Inferior parietal cortex (tissue), 1 donor: ENCODE data around the gene PDE7B.

Experiments used
- DNase-seq: peaks from one replicate; pipeline ENCODE4 v3.0.0-alpha.2; 2016; ENCODE audit errors: extremely low spot score

Gene PDE7B

DNA sequence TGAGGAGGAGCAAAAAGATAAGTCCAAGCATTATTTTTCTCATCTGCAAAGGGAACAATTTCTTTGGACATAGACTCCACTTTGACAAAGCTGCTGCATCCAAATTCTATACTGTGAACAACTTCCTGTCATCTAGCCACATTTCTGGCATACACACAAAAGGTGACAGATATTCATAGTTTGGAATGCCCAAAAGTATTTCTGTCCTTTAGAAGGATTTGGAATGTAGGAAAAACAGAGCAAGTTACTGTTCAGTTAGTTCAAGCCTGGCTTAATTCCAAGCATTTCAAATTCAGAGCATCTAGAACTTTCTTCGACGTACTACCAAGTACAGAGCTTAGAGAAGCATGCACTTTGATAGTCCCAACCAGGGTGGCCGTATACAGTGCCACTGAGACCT lies 134.0 kb downstream of the PDE7B start:
- DNase-seq: no peak

DNA sequence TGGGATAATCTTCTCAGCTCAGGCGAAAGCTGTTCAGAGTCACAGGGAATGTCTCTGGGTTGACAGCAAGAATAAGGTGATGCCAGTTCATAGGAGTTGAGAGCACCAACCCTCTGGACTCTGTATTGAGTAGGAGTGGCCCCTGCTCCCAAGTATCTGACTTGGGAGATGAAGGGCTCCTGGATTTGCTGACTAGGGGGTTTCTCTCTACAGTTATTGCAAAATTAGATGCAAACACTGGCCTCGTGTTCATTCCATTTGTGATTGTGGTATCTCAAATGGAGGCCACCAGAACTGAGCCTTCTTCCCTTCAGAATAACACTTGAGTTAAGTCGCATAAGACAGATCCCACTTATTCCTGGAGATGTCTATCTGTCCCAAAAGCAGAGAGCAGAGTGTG lies 135.7 kb downstream of the PDE7B start:
- no peak for DNase-seq

DNA sequence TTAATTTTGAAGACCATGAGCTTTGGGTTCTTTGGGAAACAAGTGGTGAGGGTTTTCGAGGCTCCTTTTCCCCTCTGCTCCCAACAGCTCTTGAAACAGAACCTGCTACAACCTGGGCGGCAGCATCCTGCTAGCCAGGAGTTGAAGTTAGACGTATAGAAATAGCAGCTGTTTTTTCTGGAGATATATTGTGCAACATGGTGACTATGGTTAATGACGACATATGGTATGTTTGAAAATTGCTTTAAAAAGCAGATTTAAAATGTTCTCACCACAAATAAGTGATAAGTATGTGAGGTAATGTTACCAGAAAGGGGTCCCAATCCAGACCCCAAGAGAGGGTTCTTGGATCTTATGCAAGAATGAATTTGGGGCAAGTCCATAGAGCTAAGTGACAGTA lies 138.9 kb downstream of the PDE7B start:
- no peak for DNase-seq

GRCh38 chr6:135990855-135991464 lies 139.5 kb downstream of the PDE7B start:
- no peak for DNase-seq

DNA sequence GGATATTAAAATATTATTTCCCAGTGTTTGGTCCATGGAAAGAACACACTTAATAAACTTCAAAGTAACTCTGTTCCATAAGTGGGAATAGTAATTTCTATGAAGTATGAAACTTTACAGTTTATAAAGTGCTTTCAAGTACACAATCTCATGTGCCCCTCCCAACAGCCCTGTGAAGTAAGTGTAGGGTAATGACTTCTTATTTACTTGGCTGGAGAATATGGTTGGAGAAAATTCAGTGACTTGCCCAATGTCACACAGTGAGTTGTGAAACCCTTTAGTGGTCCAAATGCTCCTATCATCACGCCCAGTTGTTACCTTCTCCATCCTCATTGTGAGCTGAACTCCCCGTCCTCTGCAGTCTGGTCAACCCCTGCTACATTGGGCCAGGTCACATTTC lies 141.2 kb downstream of the PDE7B start:
- no peak for DNase-seq

- no peak for DNase-seq
Observed at GRCh38 chr6:135993361-135993760, 141.9 kb downstream of the PDE7B start.

DNA sequence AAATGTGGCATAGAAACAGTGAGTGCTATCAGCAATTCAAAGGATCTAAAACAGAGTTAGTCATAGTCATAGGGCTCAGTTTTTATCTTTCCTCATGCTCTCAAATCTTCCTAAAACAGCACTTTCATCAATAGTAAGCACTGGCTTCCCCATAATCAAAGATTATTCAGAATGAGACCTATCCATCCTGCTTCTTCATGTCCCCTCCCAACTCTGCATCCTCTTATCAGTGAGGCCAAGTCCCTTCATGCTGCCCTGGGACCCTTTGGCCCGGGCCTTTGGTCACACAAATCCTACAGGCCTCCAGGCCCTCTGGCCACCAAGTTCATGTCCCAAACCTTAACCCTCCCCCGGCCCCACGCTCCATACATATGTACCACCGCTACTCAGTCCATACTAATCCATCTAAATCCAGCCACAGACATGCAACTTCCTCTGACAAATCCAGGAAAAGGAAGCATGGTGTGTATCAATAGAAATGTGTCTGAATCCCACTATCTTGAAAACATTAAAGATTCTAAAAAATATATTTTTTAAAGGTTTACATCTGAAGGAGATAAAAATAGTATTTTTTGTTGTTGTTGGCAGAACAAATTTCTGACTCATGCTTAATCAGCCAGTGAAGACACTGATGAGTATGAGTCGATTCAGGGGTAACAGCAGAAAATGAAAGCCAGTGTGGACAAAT lies 143.5 kb downstream of the PDE7B start:
- DNase-seq: no peak

- no peak for DNase-seq
Observed at GRCh38 chr6:135995545-135995898, 144.0 kb downstream of the PDE7B start.

- DNase-seq: no peak
Observed at GRCh38 chr6:135996668-135997067, 145.2 kb downstream of the PDE7B start.

DNA sequence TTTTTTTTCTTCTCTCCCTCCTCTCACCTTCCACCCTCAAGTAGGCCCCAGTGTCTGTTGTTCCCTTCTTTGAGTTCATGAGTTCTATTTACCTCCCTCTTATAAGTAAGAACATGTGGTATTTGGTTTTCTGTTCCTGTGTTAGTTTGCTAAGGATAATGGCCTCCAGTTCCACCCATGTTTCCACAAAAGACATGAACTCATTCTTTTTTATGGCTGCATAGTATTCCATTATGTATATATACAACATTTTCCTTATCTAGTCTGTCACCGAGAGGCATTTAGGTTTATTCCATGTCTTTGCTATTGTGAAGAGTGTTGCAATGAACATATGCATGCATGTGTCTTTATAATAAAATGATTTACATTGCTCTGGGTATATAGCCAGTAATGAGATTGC lies 147.9 kb downstream of the PDE7B start:
- DNase-seq: no peak

DNA sequence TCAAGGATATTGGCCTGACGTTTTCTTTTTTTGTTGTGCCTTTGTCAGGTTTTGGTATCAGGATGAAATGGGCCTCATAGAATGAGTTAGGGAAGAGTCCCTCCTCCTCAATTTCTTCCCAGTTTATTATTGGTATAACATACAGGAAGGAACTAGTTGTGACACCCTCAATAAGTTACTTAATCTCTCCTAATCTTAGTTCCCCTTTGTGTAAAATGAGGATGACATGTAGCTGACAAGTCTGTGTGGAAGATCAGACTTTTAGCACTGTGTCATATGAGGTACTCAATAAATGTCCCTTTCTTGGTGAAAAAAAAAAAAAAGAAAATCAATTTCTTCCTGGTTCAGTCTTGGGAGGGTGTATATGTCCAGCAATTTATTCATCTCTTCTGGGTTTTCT lies 155.8 kb downstream of the PDE7B start:
- DNase-seq: no peak

DNA sequence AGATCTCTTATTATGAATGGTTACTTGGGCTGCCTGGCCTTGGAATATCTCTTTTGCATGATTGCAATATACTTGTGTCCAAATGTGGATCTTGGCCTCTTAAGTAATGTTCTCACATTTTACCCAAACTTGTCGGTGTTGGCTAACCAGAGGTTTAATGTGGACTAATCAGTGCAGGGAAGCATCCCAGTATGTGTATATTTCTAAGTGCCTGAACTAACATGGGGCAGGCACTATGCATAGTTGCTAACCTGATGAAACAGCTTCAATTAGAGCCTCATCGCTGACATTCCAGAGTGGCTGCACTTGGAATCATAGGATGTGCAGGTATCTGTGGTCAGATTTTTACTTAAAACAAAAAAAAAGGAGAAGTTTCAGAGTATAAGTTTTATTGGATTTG lies 160.0 kb downstream of the PDE7B start:
- DNase-seq: no peak

- DNase-seq: no peak
Observed at GRCh38 chr6:136012198-136012887, 160.8 kb downstream of the PDE7B start.

- DNase-seq: no peak
Observed at GRCh38 chr6:136012943-136013342, 161.4 kb downstream of the PDE7B start.

DNA sequence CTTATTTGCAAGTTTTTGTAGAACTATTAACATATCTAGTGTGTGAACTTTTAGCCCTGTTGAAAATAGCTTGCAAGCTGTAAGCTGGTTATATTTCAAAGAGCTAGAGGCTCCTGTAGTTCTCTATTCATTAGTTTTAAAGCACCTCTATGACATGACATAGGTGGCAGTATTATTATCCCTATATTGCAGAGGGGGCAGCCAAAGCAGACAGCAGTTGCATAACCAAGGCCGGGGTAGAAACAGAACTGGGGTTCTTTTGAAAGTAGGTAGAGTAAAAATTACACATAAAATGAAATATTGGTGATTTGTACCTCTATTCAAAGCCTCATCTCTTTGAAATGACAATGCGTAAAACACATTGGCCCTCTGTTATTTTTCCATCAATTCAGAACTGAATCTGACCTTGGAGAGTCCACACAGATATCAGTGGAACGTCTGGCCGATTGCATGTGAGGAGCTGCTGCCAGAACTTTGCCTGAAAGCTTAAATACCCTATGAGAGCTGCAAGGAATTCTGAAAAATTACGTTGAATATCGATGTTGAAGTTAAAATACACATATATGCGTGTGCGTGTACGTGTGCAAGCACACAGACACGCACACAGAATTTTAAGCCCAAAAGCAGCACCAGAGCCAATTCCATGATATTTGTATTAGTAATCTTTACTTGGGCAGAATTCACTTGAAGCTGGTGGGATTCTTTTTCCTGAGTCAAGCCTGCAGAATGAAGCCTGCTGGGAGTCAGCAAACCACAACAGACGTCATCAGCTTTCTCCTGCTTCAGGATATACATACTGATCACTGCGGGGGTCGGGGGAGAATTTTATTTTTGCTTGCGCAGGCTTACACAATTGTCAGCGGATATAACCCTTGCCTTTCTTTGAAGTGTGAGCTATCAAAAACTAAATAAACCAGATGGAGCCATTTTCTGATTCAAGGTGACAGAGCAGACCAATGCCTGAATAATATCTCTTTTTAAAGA lies 163.2 kb downstream of the PDE7B start:
- DNase-seq: no peak

DNA sequence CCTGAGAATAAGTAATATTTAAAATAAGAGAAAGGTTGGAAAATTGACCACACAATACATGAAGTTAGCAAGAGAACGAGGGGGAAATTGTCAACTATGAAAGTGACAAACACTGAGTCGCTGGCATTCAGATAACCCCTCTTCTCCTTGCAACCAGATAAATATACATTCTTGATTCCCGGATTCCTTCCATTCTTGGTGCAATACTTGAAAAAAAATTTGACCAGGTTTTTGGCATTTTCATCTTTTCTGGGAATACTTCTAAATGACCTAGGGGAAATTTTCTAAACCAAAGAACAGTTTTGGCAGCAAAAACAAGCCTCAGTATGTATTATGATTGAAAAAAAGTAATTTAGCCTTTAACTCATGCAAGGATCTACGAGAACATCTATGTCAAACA lies 164.0 kb downstream of the PDE7B start:
- DNase-seq: no peak

- no peak for DNase-seq
Observed at GRCh38 chr6:136016228-136017225, 165.0 kb downstream of the PDE7B start.

DNA sequence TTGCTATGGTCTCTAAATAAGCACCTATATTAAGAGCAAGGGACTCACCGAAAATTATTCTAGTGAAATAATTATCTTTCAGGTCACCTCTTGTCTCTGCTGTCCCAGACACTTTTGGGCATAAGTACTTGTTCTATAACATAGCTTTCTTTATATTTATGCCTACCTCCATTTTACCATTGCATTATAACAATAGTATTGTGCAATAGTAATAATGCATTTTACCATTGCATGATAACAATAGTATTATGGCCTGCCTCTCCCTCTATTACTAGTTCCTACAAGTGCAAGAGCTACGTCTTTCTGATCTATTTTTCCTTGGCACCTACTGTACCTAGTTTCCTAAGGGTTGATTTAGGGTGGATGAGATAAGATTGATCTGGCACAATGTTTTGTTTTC lies 169.2 kb downstream of the PDE7B start:
- no peak for DNase-seq

DNA sequence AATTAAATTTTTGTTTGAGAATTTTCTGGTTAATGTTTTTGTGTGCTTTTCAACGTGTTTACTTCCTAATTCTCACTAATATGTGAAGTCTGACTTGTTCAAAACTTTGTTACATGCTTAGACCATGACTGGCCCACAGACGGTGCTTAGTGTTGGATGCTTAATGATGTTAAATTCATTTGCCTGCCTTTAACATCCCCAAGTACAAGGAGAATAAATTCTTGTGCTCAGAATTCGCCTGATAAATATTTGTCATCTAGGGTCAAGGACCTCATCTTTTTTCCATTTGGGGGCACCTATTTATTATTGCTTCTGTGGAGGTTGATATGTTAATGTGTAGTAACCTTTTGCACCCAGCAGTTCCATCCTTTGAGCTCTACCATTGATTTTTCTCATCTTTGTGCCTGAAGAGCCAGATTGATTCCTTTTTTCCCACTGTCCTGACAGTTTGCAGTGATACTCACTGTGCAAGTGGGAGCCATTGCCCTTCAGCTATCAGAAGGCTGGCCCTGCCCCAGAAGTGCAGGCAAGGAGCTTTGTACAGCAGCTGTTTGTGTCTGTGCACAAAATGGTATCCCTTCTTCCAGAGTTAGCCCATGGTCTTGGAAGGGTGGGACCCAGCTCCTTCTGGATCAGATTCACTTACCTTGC lies 170.8 kb downstream of the PDE7B start:
- DNase-seq: no peak

GRCh38 chr6:136024711-136025110 lies 173.2 kb downstream of the PDE7B start:
- no peak for DNase-seq
